C4-2B (cell line): ENCODE data around the gene ZPLD1.

Source experiments
- H3K27ac ChIP-seq: fragments of 450-650 bp; 2 replicates; pipeline ENCODE4 v1.5.1; 2017
- ZFX ChIP-seq: fragments of 450-650 bp; IDR thresholded peaks from 2 replicates; pipeline ENCODE4 v1.6.1; 2017
- TF ChIP-seq, protein P1 (sequence below): fragments of 450-650 bp; conservative IDR thresholded peaks from 2 replicates; pipeline ENCODE4 v1.5.1; 2017; ENCODE audit warnings: mild to moderate bottlenecking

The ZPLD1 gene

DNA sequence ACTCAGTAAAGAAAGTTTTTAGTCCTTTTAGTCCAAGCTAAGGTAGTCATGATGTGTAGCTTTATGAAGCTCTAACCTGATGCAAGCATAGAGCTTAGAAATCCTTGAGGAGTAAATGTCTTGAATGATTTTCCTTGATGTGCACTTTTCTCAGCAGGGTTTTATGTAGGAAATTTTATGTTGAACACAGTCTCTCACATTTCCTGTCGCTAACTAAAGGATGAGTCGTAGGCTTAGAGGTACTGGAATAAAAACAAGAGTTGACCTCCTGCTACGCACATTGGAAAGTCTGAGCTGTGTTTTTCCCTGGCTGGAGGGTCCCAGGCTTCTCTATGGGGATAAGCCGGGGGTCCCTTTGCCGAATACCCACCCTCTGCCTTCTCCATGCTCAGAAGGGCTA lies 34.7 kb upstream of the ZPLD1 start:
- TF ChIP-seq, protein P1, sequence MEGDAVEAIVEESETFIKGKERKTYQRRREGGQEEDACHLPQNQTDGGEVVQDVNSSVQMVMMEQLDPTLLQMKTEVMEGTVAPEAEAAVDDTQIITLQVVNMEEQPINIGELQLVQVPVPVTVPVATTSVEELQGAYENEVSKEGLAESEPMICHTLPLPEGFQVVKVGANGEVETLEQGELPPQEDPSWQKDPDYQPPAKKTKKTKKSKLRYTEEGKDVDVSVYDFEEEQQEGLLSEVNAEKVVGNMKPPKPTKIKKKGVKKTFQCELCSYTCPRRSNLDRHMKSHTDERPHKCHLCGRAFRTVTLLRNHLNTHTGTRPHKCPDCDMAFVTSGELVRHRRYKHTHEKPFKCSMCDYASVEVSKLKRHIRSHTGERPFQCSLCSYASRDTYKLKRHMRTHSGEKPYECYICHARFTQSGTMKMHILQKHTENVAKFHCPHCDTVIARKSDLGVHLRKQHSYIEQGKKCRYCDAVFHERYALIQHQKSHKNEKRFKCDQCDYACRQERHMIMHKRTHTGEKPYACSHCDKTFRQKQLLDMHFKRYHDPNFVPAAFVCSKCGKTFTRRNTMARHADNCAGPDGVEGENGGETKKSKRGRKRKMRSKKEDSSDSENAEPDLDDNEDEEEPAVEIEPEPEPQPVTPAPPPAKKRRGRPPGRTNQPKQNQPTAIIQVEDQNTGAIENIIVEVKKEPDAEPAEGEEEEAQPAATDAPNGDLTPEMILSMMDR, result no peak
- no peak for TF ChIP-seq ZFX
- H3K27ac ChIP-seq, result no peak overlapping the region

DNA sequence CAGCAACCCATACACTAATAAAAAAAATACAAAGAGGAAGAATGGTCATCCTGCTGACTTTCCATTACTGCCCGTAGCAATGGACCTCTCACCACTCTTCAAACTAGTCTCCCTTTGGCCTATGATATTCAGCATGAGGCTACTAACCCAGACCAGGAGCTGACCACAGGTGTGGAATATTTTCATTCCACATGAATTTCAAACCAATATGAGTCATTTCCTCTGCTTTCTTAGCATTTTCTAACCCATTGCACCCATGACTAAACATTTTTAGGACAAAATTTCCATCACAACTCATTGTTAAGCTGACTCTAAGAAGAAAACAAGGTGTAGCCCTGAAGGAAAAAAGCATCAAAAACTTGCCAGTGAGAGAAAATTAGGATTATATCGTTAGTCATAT lies 34.0 kb upstream of the ZPLD1 start:
- TF ChIP-seq ZFX, result no peak
- TF ChIP-seq, protein P1, result no peak
- no peak overlapping the region for H3K27ac ChIP-seq

DNA sequence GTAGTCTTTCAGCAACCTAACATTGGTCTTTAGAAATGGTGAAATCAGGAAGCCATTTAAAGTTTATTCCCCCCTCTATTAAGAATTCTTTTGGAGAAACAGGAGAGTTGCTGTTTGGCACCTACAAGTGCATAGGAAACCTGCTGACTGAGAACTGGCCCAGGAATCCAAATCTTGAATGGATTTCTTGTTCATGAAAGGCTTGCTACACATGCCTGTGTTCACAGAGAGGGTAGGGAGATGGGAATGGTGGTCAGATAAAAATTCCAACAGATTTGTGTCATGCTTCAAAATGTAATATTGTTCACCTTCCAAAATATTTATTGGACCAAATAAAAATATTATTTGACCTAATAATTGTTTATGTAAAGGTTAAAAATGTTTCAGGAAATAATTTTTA lies 24.2 kb upstream of the ZPLD1 start:
- TF ChIP-seq ZFX, result no peak
- TF ChIP-seq, protein P1, result no peak
- no peak overlapping the region for H3K27ac ChIP-seq

DNA sequence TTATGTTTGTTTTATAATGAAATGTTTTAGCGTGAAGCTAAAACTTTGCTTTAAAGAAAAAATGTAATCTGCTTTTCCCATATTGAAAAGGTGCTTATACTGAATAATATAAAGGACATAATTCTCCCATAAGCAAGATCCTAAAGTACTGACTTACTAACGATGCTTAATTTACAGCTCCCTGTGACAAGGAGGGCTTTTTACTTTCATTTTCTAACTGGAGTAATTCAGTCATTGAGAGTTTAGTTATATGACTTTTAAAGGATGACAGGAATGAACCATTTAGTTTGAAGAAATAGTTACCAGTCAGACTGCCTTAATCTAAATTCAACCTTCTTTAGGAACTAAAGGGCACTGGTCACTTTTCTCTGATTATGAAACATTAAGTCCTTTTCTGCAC lies 19.3 kb upstream of the ZPLD1 start:
- TF ChIP-seq, protein P1, result no peak
- no peak for TF ChIP-seq ZFX
- no peak overlapping the region for H3K27ac ChIP-seq

DNA sequence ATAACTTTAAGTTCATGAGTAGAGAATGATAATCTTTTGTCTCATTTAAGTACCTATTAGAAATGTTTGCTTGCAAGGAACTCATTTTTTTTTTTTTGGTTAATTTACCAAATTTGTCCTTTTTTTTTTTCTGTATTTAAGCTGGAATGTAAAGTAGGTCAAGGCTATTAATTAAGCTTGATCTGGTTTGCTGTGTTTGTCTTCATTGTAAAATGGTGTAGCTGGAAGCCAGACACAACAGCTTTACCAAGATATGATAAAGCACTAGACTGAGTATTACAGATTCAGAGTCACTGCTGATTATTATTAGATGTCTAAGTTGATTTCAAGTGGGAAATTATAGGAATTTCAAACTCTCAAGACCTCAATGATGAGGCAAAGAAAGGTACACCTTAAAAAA lies 15.0 kb upstream of the ZPLD1 start:
- H3K27ac ChIP-seq, result no peak overlapping the region
- no peak for TF ChIP-seq ZFX
- TF ChIP-seq, protein P1, result no peak

DNA sequence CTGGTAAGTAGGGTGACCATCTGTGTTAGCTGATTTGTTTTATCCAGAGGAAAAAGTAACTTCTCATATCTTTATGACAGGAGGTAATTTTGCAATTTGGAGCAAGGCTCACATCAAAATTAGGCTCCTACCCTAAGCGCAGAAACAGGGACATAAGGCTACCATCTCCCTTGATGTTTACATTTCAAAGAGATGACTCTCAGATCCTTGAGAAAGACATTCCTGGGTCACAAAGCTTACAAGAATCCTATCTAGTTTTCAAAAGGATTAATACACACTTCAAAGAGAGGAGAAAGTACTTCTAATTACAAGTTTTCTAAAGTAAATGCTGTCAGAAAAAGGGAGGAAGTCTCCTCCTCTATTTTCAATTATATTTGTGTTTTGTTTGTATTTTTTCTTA lies 7.0 kb downstream of the ZPLD1 start:
- no peak overlapping the region for H3K27ac ChIP-seq
- no peak for TF ChIP-seq ZFX
- TF ChIP-seq, protein P1, result no peak

DNA sequence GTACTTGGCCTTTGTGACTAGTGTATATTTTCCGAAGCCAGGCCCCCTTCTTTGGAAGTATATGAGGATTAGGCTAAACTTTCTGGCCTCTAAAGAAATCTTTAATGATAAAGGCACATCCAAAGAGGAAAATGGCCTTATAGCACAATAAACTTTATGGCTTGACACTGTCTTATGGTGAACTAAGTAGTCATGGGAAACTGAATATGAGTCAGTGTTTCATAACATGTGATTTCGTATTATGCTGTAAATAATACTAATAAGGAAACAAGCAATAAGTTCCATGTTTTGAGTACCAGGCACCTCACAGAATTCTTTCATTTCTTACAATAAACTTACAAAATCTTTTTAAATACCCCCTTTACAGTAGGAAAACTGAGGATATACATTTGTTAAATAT lies 8.2 kb downstream of the ZPLD1 start:
- TF ChIP-seq, protein P1, result no peak
- no peak for TF ChIP-seq ZFX
- H3K27ac ChIP-seq, result no peak overlapping the region
